DND-41 (cell line): ENCODE measurements around the gene LRRIQ1.

ENCODE experiments used
- EZH2 ChIP-seq: IDR thresholded peaks from 3 replicates; pipeline ENCODE4 v1.6.1; 2012; ENCODE audit warnings: borderline replicate concordance, low read depth, mild to moderate bottlenecking, moderate library complexity, low read length, inconsistent platforms; ENCODE audit not compliant: severe bottlenecking
- TF ChIP-seq, protein P1 (sequence below): IDR thresholded peaks from 2 replicates; pipeline ENCODE4 v1.5.1; 2012; ENCODE audit warnings: borderline replicate concordance, low read length, moderate library complexity, mild to moderate bottlenecking; ENCODE audit not compliant: poor library complexity, severe bottlenecking; ENCODE audit errors: extremely low read depth

DNA sequence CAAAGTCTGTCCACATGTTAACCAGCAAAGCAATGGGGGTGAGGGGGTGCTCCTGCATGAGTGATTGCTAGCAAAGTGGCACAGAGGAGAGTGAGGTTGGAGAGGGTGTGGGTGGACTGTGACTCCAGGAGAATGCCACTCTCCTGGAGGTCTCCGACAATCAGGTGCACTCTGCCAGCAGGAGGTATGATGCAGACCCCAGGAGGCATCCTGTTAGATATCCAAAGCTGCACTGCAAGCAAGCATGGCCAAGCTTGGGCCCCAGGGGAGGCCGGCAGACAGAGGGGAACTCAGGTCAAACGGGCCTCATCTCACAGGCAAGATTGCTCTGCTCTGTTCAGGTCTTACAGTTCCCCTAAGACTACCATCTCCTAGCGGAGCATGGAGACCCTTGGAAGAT lies 170.4 kb downstream of the LRRIQ1 start:
- TF ChIP-seq, protein P1, sequence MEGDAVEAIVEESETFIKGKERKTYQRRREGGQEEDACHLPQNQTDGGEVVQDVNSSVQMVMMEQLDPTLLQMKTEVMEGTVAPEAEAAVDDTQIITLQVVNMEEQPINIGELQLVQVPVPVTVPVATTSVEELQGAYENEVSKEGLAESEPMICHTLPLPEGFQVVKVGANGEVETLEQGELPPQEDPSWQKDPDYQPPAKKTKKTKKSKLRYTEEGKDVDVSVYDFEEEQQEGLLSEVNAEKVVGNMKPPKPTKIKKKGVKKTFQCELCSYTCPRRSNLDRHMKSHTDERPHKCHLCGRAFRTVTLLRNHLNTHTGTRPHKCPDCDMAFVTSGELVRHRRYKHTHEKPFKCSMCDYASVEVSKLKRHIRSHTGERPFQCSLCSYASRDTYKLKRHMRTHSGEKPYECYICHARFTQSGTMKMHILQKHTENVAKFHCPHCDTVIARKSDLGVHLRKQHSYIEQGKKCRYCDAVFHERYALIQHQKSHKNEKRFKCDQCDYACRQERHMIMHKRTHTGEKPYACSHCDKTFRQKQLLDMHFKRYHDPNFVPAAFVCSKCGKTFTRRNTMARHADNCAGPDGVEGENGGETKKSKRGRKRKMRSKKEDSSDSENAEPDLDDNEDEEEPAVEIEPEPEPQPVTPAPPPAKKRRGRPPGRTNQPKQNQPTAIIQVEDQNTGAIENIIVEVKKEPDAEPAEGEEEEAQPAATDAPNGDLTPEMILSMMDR, result no peak
- TF ChIP-seq EZH2, result no peak
